Activated CD4-positive, alpha-beta T cell treated with anti-CD3 and anti-CD28 coated beads, Interleukin-2, amount 10 ng/mL, durations not matched to agents 7 days and 5 days (primary cell): Measurements from ENCODE around the gene DMPK. TPM values are rescaled to one million over a fixed set of nuclear protein-coding genes. Genes with fewer than 3 reads are reported as not detected.
"Not testable (repeated sequence)": the region's sequence is repeated elsewhere in the genome, so short reads cannot be mapped to it uniquely, and the experiment has no call there.

Experiments
- CTCF ChIA-PET: fragments of 350-600 bp; sonication (Branson Sonifier 250); formaldehyde crosslinking; loops from one replicate; lab custom pipeline; 2021; ENCODE audit warnings: antibody characterized with exemption; lab: Charles Lee
- POLR2A ChIA-PET: fragments of 350-600 bp; sonication (Branson Sonifier 250); formaldehyde crosslinking; loops from one replicate; lab custom pipeline; 2021; ENCODE audit warnings: antibody characterized with exemption; lab: Charles Lee
- DNase-seq: peaks from one replicate; pipeline ENCODE4 v3.0.0-alpha.2; 2020
- H3K27ac Mint-ChIP-seq: one replicate; pipeline ENCODE4 v1.8.0; 2021; ENCODE audit warnings: mild to moderate bottlenecking, moderate library complexity, mixed read lengths
- H3K27me3 Mint-ChIP-seq: one replicate; pipeline ENCODE4 v1.8.0; 2021; ENCODE audit warnings: mixed read lengths
- H3K36me3 Mint-ChIP-seq: one replicate; pipeline ENCODE4 v1.8.0; 2021; ENCODE audit warnings: low read depth, mixed read lengths
- H3K4me1 Mint-ChIP-seq: one replicate; pipeline ENCODE4 v1.8.0; 2021; ENCODE audit warnings: mixed read lengths
- H3K4me3 Mint-ChIP-seq: one replicate; pipeline ENCODE4 v1.8.0; 2021; ENCODE audit warnings: mild to moderate bottlenecking, moderate library complexity, mixed read lengths
- H3K9me3 Mint-ChIP-seq: one replicate; pipeline ENCODE4 v1.8.0; 2021; ENCODE audit warnings: mixed read lengths
- total RNA-seq, 2 experiments: library from RNA; stranded (reverse); gene quantifications; one replicate each; pipeline ENCODE4 v1.2.3, GENCODE V29; 2021

The DMPK gene
- total RNA-seq, 2 experiments from 2014 or later, result 24.1 to 24.4 TPM

DNA sequence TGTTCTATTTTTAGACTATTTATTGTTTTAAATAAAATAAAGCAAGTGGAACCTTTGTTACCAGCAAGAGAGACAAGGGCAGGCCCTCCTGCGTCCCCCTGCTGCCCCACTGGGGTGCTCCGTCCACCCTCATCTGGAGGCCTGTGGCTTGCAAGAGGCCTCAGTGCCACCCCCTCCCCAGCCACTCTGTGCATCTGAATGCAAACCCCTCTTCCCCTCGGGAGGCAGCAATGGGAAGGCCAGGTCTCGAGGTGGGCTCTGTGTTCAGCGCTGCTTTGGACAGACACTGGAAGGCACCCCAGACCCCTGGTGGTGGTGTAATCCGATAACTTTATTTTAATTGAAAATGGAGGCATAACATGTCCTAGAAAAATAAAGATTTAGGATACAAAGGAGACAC lies 17.8 kb downstream of the DMPK start:
- Mint-ChIP-seq H3K4me3 (no peak overlapping the region), H3K27me3 (peaks cover 10% of the 10 kb centered on the region), H3K9me3 (no peaks in the 10 kb centered on the region), H3K36me3 (no peaks in the 10 kb centered on the region), H3K27ac (no peak overlapping the region), H3K4me1 (peaks cover 5% of the 10 kb centered on the region)
- ChIA-PET CTCF (interaction anchor here (1.5 kb wide), 1 partner anchor 15 kb away, joined by 3 read pairs; no protein-coding TSS in a partner anchor), POLR2A (no interaction called here)
- no peak for DNase-seq

DNA sequence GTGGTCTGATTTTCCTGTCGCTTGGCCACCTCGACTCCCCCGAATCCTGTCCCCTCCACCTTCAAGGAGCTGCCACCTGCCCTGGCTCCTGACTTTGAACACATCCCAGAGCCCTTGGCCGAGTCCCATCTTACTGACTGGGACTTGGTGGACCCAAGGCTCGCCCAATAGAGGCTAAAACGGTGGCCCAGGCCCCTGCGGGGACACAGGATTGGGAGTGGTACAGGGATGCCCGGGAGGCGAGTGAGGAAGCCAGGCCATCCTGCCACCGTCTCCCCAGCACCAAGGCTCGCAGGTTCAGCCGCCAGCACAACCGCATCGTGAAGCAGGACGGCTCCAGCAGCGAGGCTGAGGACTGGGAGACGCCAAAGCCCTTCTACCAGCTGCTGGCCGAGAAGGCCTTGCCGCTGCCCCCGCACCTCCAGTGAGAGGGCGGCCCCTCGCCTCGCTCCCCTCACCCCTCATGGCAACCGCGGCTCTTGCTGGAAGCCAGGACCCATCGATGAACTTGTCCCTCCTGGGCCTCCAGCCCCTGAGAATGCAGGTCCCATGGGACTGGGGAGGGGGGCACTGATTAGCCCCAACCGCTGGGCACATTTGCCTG lies 18.5 kb downstream of the DMPK start:
- H3K27ac Mint-ChIP-seq, result no peak overlapping the region
- no peaks in the 10 kb centered on the region for H3K9me3 Mint-ChIP-seq
- H3K4me3 Mint-ChIP-seq, result no peak overlapping the region
- peaks cover 8% of the 10 kb centered on the region for H3K27me3 Mint-ChIP-seq
- CTCF ChIA-PET, result interaction anchor here (1.0 kb wide), 1 partner anchor 10 kb away, joined by 4 read pairs; no protein-coding TSS in a partner anchor
- H3K4me1 Mint-ChIP-seq, result peaks cover 3% of the 10 kb centered on the region
- DNase-seq, result no peak
- POLR2A ChIA-PET, result no interaction called here
- H3K36me3 Mint-ChIP-seq, result no peaks in the 10 kb centered on the region

DNA sequence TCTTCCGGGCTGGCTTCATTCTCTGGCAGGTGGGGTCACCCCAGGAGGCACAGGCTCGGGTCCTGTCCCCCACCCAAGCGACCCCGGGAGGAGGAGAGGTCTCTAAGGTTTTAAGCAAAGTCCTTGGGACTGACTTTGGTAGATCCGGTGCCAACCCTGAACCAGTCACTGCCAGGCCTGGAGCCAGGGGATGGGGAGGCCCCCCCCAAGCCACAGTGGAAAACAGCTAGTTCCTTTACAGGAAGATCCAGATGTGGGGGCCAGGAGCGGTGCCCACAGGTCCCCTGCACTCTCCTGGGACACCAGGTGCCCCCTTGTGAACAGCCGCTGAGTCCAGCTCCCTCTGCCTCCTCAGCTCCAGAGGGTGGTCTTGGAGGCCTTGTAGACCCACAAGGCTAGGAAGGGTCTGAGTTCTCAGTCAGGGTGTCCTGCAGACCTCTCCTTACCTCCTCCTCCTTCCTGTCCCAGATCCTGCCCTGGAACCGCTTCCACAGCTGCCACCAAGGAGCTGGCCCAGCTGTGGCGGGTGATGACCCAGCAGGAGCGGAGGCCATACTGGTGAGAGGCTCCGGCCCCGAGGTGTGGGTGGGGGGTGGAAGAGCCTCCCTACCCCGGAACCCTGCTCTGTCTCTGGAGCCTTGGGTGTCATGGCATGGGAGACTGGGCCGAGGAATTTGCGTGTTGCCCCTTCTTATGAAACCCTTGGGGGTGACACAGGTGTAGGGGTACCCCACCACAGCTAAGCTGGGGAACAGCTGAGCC lies 19.2 kb downstream of the DMPK start:
- CTCF ChIA-PET, result interaction anchor here (1.0 kb wide), 1 partner anchor 9 kb away, joined by 4 read pairs; no protein-coding TSS in a partner anchor

DNA sequence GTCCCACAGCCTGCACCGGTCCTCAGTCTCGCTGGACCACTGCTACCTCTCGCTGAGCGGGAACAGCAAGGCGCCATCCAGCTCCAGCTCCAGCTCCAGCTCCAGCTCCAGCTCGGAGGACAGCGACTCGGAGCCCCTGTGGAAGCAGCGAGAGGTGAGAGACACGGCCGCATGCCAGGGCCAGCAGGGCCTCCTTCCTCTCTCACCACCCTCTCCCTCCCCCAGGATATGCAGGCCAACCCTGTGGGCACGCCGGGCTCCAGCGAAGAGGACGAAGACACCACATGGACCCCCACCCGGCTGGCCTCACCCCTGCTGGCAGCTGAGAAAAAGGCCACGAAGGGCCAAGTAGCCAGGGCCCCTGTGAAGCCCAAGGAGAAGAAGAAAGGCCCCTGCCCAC lies 20.6 kb downstream of the DMPK start:
- DNase-seq, result no peak
- no peak overlapping the region for H3K27ac Mint-ChIP-seq
- ChIA-PET POLR2A (no interaction called here), CTCF (interaction anchor here (2.4 kb wide), 1 partner anchor 8 kb away, joined by 12 read pairs; the partner anchor contains the start of gene SIX5)
- H3K4me3 Mint-ChIP-seq, result no peak overlapping the region
- H3K4me1 Mint-ChIP-seq, result no peaks in the 10 kb centered on the region
- no peaks in the 10 kb centered on the region for H3K9me3 Mint-ChIP-seq
- no peaks in the 10 kb centered on the region for H3K36me3 Mint-ChIP-seq
- peaks cover 3% of the 10 kb centered on the region for H3K27me3 Mint-ChIP-seq

More for the DNA sequence above, 19.2 kb downstream of the DMPK start:
- H3K27me3 Mint-ChIP-seq, result peaks cover 7% of the 10 kb centered on the region
- H3K27ac Mint-ChIP-seq, result no peak overlapping the region
- POLR2A ChIA-PET, result no interaction called here
- H3K4me1 Mint-ChIP-seq, result peaks cover 2% of the 10 kb centered on the region
- H3K36me3 Mint-ChIP-seq, result no peaks in the 10 kb centered on the region
- H3K9me3 Mint-ChIP-seq, result no peaks in the 10 kb centered on the region
- DNase-seq, result no peak
- no peak overlapping the region for H3K4me3 Mint-ChIP-seq

DNA sequence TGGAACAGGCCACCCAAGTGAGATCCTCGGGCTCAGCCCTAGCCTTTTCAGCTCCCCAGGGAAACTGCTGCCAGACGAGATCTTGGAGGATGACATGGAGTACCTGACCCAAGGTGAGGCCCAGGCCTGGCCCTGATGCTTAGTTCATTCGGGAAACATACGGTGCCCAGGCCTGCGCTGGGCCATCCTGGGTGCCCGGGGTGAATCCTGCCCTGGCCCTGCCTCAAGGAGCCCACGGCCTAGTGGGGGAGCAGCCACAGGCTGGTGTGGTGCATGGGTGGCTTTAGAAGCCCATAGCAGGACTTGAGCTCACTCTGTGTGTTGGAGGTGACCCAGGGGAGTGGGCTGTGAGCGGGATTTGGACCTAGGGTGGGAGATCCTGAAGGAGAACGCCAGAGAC lies 23.4 kb downstream of the DMPK start:
- DNase-seq, result no peak
- Mint-ChIP-seq H3K27me3 (peaks cover 3% of the 10 kb centered on the region), H3K4me1 (no peaks in the 10 kb centered on the region), H3K9me3 (no peaks in the 10 kb centered on the region), H3K27ac (no peak overlapping the region), H3K36me3 (no peaks in the 10 kb centered on the region), H3K4me3 (no peak overlapping the region)
- ChIA-PET POLR2A (no interaction called here), CTCF (interaction anchor here (0.7 to 2.1 kb wide), 2 partner anchors 10 to 11 kb away, joined by 3 to 11 read pairs; partner anchors contain the start of gene SIX5)

DNA sequence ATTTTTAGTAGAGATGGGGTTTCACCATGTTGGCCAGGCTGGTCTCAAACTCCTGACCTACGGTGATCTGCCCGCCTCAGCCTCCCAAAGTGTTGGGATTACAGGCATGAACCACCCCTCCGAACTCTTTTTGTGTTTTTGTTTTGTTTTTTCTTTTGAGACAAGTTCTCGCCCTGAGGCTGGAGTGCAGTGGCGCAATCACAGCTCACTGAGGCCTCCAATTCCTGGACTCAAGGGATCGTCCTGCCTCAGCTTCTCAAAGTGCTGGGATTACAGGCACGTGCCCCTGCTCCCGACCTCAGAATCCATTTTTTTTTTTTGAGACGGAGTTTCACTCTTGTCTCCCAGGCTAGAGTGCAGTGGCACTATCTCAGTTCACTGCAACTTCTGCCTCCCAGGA lies 24.6 kb downstream of the DMPK start:
- no peaks in the 10 kb centered on the region for H3K36me3 Mint-ChIP-seq
- ChIA-PET CTCF (interaction anchor here (0.7 to 2.1 kb wide), 2 partner anchors 12 to 64 kb away, joined by 3 to 11 read pairs; partner anchors contain the start of gene SIX5), POLR2A (no interaction called here)

DNA sequence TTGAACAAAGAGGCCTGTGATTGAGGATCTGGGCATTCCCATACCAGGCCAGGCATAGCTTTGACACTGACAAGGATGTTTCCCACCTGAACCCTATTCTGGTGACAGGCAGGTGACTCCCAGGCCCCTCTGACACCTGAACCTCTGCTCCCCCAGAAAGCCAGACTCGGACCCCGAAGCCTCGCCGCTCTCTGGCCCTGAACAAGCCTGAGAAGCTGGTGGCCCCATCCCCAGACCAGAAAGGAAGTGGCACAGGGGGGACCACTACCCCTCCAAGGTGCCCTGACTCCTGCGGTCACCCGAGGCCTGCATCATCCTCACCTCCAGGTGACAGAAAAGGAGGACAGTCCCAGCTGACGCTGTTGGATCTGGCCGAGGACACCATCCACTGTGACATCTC lies 28.0 kb downstream of the DMPK start:
- peaks cover 3% of the 10 kb centered on the region for H3K27me3 Mint-ChIP-seq
- CTCF ChIA-PET, result interaction anchor here (0.5 to 1.2 kb wide), 5 partner anchors 9 to 614 kb away, joined by 3 to 5 read pairs (median 3); partner anchors contain the start of genes FBXO46 and SIX5
- H3K36me3 Mint-ChIP-seq, result no peaks in the 10 kb centered on the region
- H3K4me3 Mint-ChIP-seq, result no peak overlapping the region
- H3K27ac Mint-ChIP-seq, result no peak overlapping the region
- no peaks in the 10 kb centered on the region for H3K9me3 Mint-ChIP-seq
- POLR2A ChIA-PET, result no interaction called here
- no peaks in the 10 kb centered on the region for H3K4me1 Mint-ChIP-seq
- no peak for DNase-seq

More for the DNA sequence above, 24.6 kb downstream of the DMPK start:
- no peak overlapping the region for H3K4me3 Mint-ChIP-seq
- no peak overlapping the region for H3K27ac Mint-ChIP-seq
- no peaks in the 10 kb centered on the region for H3K4me1 Mint-ChIP-seq
- no peaks in the 10 kb centered on the region for H3K9me3 Mint-ChIP-seq
- DNase-seq, result no peak
- peaks cover 3% of the 10 kb centered on the region for H3K27me3 Mint-ChIP-seq

DNA sequence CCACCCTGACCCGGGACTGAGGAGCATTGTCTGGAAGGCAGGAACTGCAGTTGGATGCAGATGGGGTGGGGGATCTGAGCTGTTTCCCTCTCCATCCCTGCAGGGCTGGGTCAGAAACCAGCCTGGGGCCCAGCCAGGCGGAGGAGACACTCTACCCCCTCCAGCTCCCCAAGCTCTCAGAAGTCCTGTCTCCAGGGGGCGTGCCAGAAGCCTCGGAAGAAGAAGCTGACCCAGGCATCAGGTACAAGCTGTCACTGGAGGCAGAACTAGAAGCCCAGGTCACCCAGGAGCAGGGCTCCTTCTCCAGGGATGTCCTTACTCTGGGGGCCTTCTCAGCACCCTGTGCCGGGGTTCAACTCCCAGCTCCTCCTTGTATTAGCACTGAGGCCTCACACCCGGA lies 28.7 kb downstream of the DMPK start:
- no peaks in the 10 kb centered on the region for H3K36me3 Mint-ChIP-seq
- H3K4me3 Mint-ChIP-seq, result no peak overlapping the region
- DNase-seq, result no peak
- H3K27me3 Mint-ChIP-seq, result peaks cover 3% of the 10 kb centered on the region
- H3K9me3 Mint-ChIP-seq, result no peaks in the 10 kb centered on the region
- ChIA-PET POLR2A (no interaction called here), CTCF (interaction anchor here (0.9 to 2.1 kb wide), 3 partner anchors 9 to 19 kb away, joined by 3 to 5 read pairs (median 4); no protein-coding TSS in a partner anchor)
- no peaks in the 10 kb centered on the region for H3K4me1 Mint-ChIP-seq
- H3K27ac Mint-ChIP-seq, result no peak overlapping the region

DNA sequence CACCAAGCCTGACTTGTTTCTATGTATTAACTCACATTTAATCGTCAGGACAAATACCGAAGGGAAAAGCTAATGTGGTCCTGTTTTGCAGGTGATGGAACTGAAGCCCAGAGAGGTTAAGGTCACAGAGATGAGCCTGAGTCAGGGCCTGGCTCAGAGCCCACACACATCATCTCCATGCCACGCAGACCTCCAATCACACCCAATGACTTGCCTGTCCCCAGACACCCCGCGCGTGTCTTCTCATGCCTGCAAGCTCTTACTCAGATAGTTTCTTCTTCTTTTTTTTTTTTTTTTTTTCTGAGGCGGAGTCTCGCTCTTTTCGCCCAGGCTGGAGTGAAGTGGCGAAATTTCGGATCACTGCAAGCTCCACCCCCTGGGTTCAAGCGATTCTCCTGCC lies 29.7 kb downstream of the DMPK start:
- POLR2A ChIA-PET, result no interaction called here
- H3K27ac Mint-ChIP-seq, result no peak overlapping the region
- no peaks in the 10 kb centered on the region for H3K4me1 Mint-ChIP-seq
- CTCF ChIA-PET, result interaction anchor here (2.1 kb wide), 1 partner anchor 18 kb away, joined by 5 read pairs; no protein-coding TSS in a partner anchor
- H3K9me3 Mint-ChIP-seq, result no peaks in the 10 kb centered on the region
- no peaks in the 10 kb centered on the region for H3K36me3 Mint-ChIP-seq
- no peak for DNase-seq
- no peak overlapping the region for H3K4me3 Mint-ChIP-seq
- H3K27me3 Mint-ChIP-seq, result peaks cover 3% of the 10 kb centered on the region

DNA sequence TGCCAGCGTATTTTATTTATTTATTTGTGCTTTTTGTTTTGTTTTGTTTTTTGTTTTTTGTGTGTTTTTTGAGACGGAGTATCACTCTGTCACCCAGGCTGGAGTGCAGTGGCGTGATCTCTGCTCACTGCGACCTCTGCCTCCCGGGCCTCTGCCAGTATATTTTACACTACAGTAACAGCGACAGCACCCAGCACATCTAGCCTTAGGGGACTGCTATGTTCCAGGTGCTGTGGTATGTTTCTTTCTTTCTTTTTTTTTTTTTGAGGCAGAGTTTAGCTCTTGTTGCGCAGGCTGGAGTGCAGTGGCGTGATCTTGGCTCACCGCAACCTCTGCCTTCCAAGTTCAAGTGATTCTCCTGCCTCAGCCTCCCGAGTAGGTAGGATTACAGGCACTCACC lies 30.8 kb downstream of the DMPK start:
- H3K9me3 Mint-ChIP-seq, H3K4me3 Mint-ChIP-seq, DNase-seq, H3K27ac Mint-ChIP-seq, CTCF ChIA-PET, H3K27me3 Mint-ChIP-seq, H3K36me3 Mint-ChIP-seq, H3K4me1 Mint-ChIP-seq, POLR2A ChIA-PET: not testable (repeated sequence)

DNA sequence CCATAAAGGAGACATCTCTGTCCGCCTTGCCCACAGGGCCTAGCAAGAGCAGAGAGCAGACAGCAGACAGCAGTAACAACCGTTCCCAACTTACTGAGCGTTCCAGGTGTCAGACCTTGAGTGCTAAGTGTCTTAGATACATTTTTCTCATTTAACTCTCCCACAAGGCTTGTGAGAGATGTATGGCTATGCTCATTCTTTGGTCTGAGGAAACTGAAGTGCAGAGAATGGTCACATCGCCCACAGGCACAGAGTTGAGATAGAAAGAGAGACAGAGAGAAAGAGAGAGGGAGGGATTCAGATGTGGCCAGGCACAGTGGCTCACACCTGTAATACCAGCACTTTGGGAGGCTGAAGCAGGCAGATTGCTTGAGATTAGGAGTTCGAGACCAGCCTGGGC lies 34.8 kb downstream of the DMPK start:
- POLR2A ChIA-PET, result no interaction called here
- CTCF ChIA-PET, result interaction anchor here (0.6 to 1.7 kb wide), 3 partner anchors 22 to 1037 kb away, joined by 3 to 4 read pairs (median 3); partner anchors contain the start of genes DMWD and SIX5
- Mint-ChIP-seq H3K9me3 (no peaks in the 10 kb centered on the region), H3K36me3 (no peaks in the 10 kb centered on the region), H3K4me1 (no peaks in the 10 kb centered on the region), H3K4me3 (no peak overlapping the region), H3K27ac (no peak overlapping the region), H3K27me3 (peaks cover 15% of the 10 kb centered on the region)
- no peak for DNase-seq

DNA sequence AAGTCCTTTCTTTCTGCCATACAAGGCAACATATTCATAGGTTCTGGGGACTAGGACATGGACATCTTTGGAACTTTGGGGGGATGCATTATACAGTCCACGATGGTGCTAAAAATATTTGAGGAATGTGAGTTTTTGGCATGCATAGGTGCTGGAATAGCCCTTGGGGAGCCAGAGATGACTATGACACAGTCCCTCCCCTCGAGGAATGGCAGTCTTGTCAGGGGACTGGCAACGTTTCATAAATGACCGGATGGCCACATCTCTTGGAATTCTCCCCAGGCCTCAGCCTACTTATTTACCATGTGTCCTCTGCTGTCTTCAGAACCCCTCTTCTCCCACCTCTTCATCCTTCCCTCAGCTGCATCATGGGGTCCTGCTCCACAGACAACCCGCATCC lies 35.4 kb downstream of the DMPK start:
- ChIA-PET POLR2A (no interaction called here), CTCF (no interaction called here)
- peaks cover 17% of the 10 kb centered on the region for H3K27me3 Mint-ChIP-seq
- H3K4me1 Mint-ChIP-seq, result no peaks in the 10 kb centered on the region
- no peaks in the 10 kb centered on the region for H3K9me3 Mint-ChIP-seq
- no peaks in the 10 kb centered on the region for H3K36me3 Mint-ChIP-seq
- DNase-seq, result no peak
- H3K4me3 Mint-ChIP-seq, result no peak overlapping the region
- no peak overlapping the region for H3K27ac Mint-ChIP-seq

DNA sequence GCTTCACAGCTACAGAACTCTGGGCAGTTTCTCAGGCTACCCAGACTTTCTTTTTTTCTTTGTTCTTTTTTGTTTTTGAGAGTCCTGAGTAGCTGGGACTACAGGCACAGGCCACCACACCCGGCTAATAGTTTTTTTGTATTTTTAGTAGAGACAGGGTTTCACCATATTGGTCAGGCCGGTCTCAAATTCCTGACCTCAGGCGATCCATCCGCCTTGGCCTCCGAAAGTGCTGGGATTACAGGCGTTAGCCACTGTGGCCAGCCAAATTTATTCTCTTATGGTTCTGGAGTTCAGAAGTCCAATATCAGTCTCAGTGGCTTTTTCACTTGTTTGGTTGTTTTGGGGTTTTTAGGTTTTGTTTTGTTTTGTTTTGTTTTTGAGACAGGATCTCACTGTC lies 36.7 kb downstream of the DMPK start:
- ChIA-PET CTCF (interaction anchor here (0.5 to 1.1 kb wide), 3 partner anchors 55 to 794 kb away, joined by 3 to 5 read pairs (median 4); no protein-coding TSS in a partner anchor), POLR2A (no interaction called here)
- Mint-ChIP-seq H3K9me3 (no peaks in the 10 kb centered on the region), H3K36me3 (no peaks in the 10 kb centered on the region), H3K4me1 (no peaks in the 10 kb centered on the region), H3K27me3 (peaks cover 17% of the 10 kb centered on the region), H3K27ac (no peak overlapping the region), H3K4me3 (no peak overlapping the region)
- no peak for DNase-seq
